Spleen (tissue), 7 donors: ENCODE data around the gene FOXF1.

Source experiments
- CTCF ChIP-seq, 11 experiments: fragments of 200-600 bp in 7 of 11; fragments of 450-650 bp in 4 of 11; sonication (generic) in 4 of 11; IDR thresholded peaks in 8 of 11; conservative IDR thresholded peaks in 3 of 11; 1 replicate in 7 of 11; 2 replicates in 4 of 11; pipeline versions ENCODE4 v1.4.0 to v1.8.0; 2016 to 2021; ENCODE audit warnings: antibody characterized with exemption in 11 of 11, inconsistent platforms in 4 of 11, mild to moderate bottlenecking in 1 of 11
- POLR2AphosphoS5 ChIP-seq, 3 donors: sonication (generic); formaldehyde crosslinking; IDR thresholded peaks; one replicate each; pipeline ENCODE4 v1.5.1; 2017; ENCODE audit warnings: antibody characterized with exemption in 3 of 3
- donor health status: DM: no; HTN: no; CAD: no; lungs with moderate emphysema.
- donor health status: DM: no; HTN: no; CAD: no.
- donor health status: DM: no; HTN: no; CAD: no.

GRCh38 chr16:86550281-86550680 is 40.0 kb downstream of the FOXF1 start:
- no peak for TF ChIP-seq CTCF (IDR thresholded peaks at IDR 0.05 in 8 of 11, conservative IDR thresholded peaks at IDR 0.05 in 3 of 11)
- TF ChIP-seq POLR2AphosphoS5 (IDR thresholded peaks at IDR 0.05) = no peak
